GM12872 (cell line): ENCODE measurements around the gene CEP131.

Source experiments
- TF ChIP-seq, protein P1 (sequence below): IDR thresholded peaks from 3 replicates; pipeline ENCODE4 v1.5.1; 2011; ENCODE audit warnings: low read depth, mild to moderate bottlenecking, low read length, moderate library complexity; ENCODE audit not compliant: insufficient read depth

The CEP131 gene

DNA sequence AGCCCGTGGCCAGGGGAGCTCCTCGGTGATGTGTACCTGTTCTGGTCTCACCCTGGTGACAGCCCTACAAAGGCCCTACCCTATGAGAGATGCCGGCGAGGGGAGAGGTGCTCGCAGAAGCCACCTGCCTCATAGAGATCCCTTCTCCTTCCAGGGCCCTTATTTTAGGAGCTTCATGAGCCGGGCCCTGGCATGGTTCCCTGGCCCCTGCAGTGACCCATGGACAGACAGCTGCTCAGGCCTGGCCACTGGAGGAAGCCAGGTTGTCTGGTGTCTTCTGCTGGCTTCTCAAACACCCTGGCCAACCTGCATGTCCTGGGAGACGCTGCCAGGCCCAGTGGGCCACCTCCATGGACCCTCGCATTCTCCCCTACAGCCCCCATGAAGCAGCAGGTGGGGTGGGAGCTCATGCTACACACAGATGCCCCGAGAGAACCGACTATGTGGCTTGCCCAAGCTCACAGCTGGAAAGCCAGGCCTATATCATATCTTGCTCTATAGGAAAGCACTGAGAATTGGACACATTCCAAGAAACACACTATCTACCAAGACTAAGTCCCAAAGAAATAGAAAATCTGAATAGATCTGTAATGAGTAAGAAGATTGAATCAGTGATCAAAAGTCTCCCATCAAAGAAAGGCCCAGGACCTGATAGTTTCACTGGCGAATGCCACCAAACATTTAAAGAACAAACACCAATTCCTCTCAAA, 49.6 kb downstream of the CEP131 start:
- TF ChIP-seq, protein P1, sequence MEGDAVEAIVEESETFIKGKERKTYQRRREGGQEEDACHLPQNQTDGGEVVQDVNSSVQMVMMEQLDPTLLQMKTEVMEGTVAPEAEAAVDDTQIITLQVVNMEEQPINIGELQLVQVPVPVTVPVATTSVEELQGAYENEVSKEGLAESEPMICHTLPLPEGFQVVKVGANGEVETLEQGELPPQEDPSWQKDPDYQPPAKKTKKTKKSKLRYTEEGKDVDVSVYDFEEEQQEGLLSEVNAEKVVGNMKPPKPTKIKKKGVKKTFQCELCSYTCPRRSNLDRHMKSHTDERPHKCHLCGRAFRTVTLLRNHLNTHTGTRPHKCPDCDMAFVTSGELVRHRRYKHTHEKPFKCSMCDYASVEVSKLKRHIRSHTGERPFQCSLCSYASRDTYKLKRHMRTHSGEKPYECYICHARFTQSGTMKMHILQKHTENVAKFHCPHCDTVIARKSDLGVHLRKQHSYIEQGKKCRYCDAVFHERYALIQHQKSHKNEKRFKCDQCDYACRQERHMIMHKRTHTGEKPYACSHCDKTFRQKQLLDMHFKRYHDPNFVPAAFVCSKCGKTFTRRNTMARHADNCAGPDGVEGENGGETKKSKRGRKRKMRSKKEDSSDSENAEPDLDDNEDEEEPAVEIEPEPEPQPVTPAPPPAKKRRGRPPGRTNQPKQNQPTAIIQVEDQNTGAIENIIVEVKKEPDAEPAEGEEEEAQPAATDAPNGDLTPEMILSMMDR: no peak

DNA sequence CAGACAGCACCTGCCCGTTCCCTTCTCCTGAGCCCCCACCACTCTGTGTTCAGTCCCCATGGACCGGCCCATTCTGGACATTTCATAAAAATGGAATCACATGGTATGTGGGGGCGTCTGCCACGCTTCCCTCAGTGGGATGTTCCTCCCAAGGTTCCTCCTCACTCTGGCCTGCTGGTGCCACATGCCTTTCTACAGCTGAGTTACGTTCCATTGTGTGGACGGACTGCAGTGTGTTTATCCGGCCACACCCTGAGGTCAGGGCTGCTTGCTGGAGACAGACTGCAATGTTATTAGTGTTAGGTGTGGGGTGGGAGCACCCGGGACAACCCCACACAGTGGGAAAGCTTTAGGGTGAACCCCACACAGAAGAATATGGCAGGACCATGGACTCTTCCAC, 50.8 kb downstream of the CEP131 start:
- TF ChIP-seq, protein P1: no peak

DNA sequence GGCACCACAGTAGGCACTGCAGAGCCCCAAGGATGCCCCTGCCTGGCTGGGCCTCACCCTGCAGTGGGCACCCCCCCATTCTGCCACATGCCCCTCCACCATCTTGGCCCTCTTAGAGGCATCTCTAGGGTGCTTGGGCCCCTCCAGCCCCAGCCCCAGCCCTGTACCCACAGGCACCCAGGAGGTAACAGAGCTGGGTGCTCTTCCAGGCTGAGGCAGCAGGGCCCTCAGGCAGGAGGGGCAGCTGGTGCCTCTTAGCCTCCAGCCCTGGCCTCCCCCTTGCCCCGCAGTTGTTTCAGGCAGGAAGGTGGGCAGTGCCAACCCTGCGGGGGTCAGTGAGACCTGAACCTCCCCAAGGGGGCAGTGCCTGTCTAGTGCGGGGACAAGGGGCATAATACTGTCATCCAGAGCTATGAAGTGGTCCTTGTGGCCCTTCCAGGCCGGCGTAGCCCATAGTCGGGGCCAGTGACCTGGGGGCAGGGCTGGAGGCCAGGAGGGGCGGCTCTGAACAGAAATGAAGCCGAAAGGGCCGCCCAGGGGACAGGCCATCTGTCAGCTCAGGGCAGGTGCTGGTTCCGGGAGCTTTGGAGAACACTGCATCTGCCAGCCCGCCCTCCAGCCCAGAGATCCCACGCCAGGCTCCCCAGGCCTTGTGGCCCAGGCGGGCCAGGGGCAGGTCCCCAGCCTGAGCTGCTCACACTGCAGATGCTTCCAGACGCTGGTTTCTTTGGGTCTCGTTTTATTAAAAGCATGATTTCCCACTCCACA, 51.9 kb downstream of the CEP131 start:
- TF ChIP-seq, protein P1: no peak

DNA sequence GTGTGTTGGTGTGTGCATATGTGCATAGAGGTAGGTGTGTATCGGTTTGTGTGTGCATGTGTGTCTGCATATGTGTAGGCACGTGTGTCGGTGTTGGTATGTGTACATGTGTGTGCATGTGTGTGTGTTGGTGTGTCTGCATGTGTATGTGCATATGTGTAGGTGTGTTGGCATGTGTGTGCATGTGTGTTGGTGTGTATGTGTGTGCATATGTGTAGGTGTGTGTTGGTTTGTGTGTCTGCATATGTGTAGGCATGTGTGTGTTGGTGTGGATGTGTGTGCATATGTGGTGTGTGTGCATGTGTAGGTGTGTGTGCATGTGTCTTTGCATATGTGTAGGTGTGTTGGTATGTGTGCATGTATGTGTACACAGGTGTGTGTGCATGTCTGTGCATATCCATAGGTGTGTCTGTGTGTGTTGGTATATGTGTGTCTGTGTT, 52.9 kb downstream of the CEP131 start:
- TF ChIP-seq, protein P1: no peak

DNA sequence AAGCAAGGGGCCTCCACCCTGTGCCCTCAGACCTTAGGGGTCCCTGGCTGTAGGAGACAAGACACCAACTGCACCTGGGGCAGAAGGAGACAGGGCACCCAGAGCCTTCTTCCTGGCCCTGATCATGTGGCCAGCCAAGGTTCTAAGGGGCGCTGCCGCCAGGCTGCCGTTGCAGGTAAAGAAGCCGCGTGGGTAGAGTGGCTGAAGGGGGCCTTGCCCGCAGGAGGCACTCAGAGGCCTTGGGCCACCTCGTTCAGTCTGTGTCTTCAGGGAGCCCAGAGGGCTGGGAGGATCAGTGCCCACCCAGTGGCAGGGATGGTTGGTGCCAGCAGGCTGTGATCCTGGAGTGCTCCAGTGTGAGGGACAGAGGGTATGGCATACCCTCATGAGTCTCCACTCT, 55.1 kb downstream of the CEP131 start:
- TF ChIP-seq, protein P1: no peak

DNA sequence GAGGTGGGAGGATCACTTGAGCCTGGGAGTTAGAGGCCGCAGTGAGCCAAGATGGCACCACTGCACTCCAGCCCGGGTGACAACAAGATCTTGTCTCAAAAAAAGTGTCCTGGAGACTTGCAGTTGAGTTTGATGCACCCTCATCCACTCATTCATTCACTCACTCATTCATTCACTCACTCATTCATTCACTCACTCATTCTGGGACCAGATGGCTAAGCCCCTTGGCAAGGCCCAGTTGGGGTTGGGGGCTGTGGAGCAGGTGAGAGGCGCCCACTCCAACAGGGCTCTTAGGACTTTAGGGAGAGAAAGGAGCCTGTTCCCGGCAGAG, 55.6 kb downstream of the CEP131 start:
- TF ChIP-seq, protein P1: no peak

DNA sequence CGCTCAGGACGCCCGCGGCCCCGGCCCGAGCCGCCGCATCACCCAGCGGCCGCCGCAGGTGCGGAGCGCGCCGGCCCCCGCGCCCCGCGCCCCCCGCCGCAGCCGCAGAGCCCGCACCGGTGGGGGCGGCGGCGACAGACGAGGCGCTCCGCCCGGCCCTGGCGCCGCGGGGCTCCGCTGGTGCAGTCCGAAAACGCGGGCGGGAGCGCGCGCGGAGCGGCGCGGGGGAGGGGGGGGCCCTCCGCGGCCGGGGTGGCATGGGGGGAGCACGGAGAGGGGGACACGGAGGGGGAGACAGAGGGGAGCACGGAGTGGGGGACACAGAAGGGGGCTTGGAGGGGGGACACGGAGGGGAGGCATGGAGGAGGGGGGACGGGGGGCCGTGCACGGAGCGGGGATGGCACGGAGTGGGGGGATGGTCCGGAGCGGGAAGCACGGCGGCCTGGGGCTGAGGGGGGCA, 56.7 kb downstream of the CEP131 start, which contains the start of gene AATK:
Gene AATK (minus strand): TSS at position 189 of the 460 bp plus-strand sequence. CDS start 229 bp downstream, outside the sequence.
- TF ChIP-seq, protein P1: no peak
